HG03432 (cell line): ENCODE measurements around the gene ZFP91.
"Not testable (repeated sequence)": the region's sequence is repeated elsewhere in the genome, so short reads cannot be mapped to it uniquely, and the experiment has no call there.

Experiments
- ATAC-seq: cut with Tn5 transposase; IDR thresholded peaks from one replicate; pipeline ENCODE4 v1.9.1; 2021; ENCODE audit warnings: mild to moderate bottlenecking, moderate library complexity; ENCODE audit not compliant: unreplicated experiment

ZFP91 gene, protein sequence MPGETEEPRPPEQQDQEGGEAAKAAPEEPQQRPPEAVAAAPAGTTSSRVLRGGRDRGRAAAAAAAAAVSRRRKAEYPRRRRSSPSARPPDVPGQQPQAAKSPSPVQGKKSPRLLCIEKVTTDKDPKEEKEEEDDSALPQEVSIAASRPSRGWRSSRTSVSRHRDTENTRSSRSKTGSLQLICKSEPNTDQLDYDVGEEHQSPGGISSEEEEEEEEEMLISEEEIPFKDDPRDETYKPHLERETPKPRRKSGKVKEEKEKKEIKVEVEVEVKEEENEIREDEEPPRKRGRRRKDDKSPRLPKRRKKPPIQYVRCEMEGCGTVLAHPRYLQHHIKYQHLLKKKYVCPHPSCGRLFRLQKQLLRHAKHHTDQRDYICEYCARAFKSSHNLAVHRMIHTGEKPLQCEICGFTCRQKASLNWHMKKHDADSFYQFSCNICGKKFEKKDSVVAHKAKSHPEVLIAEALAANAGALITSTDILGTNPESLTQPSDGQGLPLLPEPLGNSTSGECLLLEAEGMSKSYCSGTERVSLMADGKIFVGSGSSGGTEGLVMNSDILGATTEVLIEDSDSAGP

DNA sequence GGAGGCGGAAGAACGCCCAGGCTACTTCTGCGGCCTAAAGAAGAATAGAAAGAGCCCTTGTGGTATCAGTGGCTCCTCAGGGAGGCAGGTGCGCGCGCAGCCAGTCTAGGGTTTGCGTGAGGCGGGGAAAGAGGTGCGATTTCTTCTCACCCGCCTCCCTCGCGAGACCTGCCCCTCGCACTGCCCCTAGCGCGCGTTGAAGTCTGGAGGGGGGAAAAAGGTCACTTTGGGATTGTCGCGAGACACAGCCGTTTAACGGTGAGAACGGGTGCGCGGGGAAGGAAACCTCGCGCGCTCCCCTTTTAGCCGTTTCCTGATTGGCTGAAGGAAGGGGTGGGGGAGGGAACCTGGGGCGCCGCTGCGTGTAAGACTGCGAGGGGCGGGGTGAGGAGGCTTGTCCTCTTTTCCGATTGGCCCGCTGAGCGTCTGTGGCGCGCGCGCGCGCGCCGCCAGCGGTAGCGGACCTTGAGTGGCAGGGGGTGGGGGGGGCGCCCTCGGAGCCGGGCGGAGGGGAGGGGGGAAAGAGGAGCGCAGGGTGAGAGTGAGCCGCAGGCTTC lies at the start of gene ZFP91:
Gene ZFP91 (plus strand): TSS at position 429 of the 557 bp plus-strand sequence. CDS start 219 bp downstream, outside the sequence.
- ATAC-seq = peak; percentile 40

DNA sequence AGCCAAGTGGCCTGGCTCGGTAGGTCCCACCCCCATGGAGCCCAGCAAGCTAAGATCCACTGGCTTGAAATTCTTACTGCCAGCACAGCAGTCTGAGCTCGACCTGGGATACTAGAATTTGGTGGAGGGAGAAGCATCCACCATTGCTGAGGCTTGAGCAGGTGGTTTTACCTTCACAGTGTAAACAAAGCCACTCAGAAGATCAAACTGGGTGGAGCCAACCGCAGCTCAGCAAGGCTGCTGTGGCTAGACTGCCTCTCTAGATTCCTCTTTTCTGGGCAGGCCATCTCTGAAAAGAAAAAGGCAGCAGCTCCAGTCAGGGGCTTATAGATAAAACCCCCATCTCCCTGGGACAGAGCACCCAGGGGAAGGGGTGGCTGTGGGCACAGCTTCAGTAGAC lies 48.6 kb upstream of the ZFP91 start:
- ATAC-seq = no peak

- no peak for ATAC-seq
These were observed 47.0 kb upstream of the ZFP91 start for GRCh38 chr11:58531865-58532341.

DNA sequence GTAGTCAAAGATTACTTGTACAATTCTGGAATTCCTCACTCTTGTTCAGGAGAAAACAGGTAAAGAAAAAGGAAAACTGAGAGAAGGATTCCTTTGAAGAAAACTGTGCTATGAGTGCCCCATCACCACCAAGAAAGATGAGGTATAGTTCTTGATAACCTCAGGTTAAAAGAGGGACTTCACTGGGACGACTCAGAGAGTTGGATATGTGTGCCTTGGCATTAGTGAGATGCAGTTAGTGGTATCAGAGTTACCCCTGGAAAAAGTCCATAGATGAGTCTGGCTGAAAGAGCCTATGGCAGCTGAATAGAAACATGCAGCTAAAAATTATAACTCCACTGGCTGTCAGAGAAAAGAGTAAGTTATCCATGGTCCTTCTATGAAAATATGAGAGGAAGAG lies 32.0 kb upstream of the ZFP91 start:
- ATAC-seq = no peak

- no peak for ATAC-seq
These were observed 29.2 kb upstream of the ZFP91 start for GRCh38 chr11:58549644-58550043.

DNA sequence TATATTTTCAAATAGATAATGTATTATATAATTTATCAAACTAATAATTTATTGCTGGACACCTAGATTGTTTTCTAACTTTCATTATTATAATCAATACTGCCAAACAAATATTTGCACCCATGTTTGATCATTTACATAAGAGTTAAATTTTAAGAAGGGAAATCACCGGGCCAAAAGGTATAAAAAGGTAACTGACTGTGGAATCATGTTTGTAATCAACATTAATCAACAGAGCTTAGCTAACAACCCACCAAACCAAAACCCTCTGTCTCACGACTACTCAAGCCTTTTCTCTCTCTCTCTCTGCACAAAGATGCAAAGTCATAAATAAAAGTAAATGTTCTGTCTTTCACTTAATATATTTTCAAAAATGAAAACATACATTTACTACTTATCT lies 18.0 kb upstream of the ZFP91 start:
- no peak for ATAC-seq

DNA sequence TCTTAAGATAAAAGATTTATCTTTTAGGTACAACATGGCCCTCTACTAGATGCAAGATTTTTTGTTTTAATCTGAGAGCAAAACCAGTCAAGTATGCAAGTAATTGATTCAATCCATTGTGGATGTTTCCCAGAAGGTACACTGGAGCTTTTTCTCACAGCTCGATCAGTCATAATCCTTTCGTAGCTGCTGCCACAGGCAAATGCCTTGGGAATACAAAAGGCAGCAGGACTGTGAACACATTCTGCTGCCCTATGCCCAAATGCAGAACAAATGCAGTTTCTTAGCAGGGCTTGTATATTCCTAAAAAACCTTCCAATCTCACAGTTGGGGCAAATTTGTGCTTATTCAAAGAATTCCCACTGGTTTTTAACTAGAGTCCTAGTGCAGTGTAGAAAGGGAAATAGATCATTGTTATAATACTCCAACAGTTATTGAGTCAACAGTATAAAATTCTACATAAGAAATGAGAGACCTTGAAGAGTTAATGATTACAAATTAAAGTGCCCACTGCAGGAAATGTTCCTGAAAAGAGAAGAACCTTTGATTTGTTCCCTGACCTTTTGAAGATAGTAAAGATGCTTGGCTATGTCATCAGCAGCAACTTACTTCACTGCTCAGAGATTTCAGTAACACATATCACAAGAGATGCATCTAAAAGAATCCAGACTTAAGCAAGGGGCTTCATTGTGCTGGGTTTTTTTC lies 17.3 kb upstream of the ZFP91 start:
- no peak for ATAC-seq

- ATAC-seq = peak; percentile 91
These were observed 16.5 kb upstream of the ZFP91 start for GRCh38 chr11:58562375-58562800.

DNA sequence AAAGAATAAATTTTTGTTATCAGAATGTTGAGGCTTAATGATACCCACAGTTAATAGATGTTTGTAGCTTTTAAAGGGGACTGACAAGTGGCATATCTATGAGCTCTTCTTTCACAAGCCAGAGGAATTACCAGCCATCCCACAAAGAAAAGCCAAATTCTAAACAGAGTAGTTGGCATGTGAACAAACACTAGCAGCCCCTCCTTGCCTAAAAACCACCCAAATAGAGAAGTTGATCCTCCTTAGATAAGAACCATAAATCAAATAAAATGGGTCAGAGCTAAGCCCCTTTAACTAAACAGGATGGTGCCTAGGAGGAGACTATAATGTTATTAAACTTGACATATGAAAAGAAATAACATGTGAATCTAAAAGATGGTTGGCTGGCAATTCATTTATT lies 14.6 kb upstream of the ZFP91 start:
- ATAC-seq = no peak

- ATAC-seq = peak; percentile 94
These were observed 10.9 kb upstream of the ZFP91 start for GRCh38 chr11:58567889-58568512.

- not testable (repeated sequence) for ATAC-seq
These were observed 6.0 kb upstream of the ZFP91 start for GRCh38 chr11:58572906-58573305.

DNA sequence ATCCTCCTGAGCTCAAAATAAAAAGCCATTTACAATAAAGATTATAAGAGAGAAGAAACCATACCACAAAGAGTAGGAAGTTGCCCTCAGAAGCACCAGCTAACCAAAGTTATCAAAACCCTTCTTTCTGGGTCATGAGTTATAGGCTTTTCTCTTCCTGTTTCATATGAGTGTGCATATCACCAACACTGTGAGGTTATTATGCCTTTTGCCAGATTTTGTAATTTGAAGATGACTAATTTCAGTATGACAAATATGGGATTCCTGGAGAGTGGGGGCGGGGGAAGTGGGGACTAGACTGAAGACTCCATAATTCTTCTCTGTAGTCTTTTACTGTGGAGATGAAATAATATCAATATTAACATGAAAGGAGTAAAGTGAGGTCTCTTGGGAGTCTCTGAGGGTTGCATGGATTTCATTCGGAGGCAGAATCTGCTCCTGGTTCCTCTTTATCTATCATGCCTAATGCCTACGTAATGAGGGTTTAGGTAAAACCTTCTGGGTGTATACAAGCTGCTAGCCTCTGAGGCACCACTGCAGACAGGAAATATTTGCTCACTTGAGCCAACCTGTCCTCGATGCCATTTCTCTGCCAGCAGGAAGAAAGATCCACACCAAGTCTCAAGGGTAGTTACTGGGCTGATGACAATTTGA lies 5.3 kb upstream of the ZFP91 start:
- ATAC-seq = peak; percentile 27

GRCh38 chr11:58574881-58575280 lies 4.0 kb upstream of the ZFP91 start:
- no peak for ATAC-seq

DNA sequence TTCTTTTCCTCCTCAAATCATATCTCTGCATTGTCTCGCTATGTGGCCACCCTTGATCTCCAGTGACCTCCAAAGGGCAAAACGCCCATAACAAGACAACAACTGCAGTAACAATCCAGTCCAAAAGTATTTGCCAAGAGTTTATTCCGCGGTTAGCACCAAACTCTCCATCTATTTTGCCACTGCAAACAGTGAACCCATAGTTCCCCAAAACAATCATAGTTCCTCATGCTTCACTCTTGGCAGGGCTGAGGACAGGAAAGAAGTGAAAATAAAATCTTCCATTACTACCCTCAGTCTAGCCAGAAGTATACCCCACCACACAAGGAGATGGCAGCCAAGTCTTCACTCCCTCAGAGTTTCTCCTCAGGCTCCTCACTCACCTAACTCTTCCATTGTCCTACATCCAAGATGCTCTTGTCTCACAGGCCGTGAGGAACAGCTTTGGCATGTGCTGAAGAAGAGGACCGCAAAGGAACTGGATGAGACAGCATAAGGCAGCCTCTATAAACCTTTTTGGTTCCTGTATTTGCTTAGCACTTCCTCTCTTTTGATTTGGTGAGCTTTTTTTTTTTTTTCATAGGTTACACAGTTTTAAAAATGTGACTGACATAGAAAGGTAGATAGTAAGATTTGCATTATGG lies 3.4 kb upstream of the ZFP91 start, which contains the start of gene LPXN:
Gene LPXN (minus strand): TSS at position 480 of the 644 bp plus-strand sequence. CDS start 84 bp downstream, at position 396.
- ATAC-seq = no peak

GRCh38 chr11:58576887-58577471 lies 1.9 kb upstream of the ZFP91 start:
- no peak for ATAC-seq

GRCh38 chr11:58577555-58578135 lies 1.2 kb upstream of the ZFP91 start:
- ATAC-seq = peak; percentile 56

- peak; percentile 20 for ATAC-seq
These were observed 678 bp upstream of the ZFP91 start for GRCh38 chr11:58578136-58578634.

GRCh38 chr11:58579192-58580129 lies 598 bp downstream of the ZFP91 start:
- peak; percentile 48 for ATAC-seq
